ENCODE measurements around the gene PEX19. TPM values are rescaled to one million over a fixed set of nuclear protein-coding genes. Genes with fewer than 3 reads are reported as not detected.

PEX19 gene
- total and polyA plus RNA-seq, 10 of the 15 experiments (the other 5 are each of a cell fraction or from before 2014, with no cell fraction given), result 27.1 to 58.1 (median 39.6) TPM

- TF ChIP-seq ZZZ3 (IDR thresholded peaks at IDR 0.05; ENCODE audit: control insufficient read depth, insufficient read length, low read depth), result no peak
- no peak for TF ChIP-seq RBBP5 (conservative IDR thresholded peaks at IDR 0.05)
- TF ChIP-seq, protein P1, sequence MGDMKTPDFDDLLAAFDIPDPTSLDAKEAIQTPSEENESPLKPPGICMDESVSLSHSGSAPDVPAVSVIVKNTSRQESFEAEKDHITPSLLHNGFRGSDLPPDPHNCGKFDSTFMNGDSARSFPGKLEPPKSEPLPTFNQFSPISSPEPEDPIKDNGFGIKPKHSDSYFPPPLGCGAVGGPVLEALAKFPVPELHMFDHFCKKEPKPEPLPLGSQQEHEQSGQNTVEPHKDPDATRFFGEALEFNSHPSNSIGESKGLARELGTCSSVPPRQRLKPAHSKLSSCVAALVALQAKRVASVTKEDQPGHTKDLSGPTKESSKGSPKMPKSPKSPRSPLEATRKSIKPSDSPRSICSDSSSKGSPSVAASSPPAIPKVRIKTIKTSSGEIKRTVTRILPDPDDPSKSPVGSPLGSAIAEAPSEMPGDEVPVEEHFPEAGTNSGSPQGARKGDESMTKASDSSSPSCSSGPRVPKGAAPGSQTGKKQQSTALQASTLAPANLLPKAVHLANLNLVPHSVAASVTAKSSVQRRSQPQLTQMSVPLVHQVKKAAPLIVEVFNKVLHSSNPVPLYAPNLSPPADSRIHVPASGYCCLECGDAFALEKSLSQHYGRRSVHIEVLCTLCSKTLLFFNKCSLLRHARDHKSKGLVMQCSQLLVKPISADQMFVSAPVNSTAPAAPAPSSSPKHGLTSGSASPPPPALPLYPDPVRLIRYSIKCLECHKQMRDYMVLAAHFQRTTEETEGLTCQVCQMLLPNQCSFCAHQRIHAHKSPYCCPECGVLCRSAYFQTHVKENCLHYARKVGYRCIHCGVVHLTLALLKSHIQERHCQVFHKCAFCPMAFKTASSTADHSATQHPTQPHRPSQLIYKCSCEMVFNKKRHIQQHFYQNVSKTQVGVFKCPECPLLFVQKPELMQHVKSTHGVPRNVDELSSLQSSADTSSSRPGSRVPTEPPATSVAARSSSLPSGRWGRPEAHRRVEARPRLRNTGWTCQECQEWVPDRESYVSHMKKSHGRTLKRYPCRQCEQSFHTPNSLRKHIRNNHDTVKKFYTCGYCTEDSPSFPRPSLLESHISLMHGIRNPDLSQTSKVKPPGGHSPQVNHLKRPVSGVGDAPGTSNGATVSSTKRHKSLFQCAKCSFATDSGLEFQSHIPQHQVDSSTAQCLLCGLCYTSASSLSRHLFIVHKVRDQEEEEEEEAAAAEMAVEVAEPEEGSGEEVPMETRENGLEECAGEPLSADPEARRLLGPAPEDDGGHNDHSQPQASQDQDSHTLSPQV (IDR thresholded peaks at IDR 0.05), result no peak
- TF ChIP-seq ZBTB4 (CRISPR knock-in tag; IDR thresholded peaks at IDR 0.05), result no peak
- peak; percentile 10 to 52; a peak in 1 of 4 replicates for TF ChIP-seq BHLHE40 (IDR thresholded peaks at IDR 0.05; ENCODE audit: borderline replicate concordance in 1 of 2, low read depth in 2 of 2, low read length in 1 of 2)
- peak; percentile 87; the same call in 1 of the 2 replicates for TF ChIP-seq ATF3 (IDR thresholded peaks at IDR 0.05; ENCODE audit: borderline replicate concordance, extremely low read depth, low read depth, low read length)
- no peak for TF ChIP-seq MTA2 (IDR thresholded peaks at IDR 0.05; ENCODE audit: low read depth)
- peak; percentile 68 for TF ChIP-seq ZNF207 (IDR thresholded peaks at IDR 0.05; ENCODE audit: borderline replicate concordance)
- no peak for TF ChIP-seq ETV6 (conservative IDR thresholded peaks at IDR 0.05 in 1 of 2, IDR thresholded peaks at IDR 0.05 in 1 of 2; ENCODE audit: borderline replicate concordance in 1 of 2, low read depth in 1 of 2)
- TF ChIP-seq FOS (IDR thresholded peaks at IDR 0.05; ENCODE audit: borderline replicate concordance, extremely low read depth, insufficient read length), result no peak
- TF ChIP-seq, protein P2, sequence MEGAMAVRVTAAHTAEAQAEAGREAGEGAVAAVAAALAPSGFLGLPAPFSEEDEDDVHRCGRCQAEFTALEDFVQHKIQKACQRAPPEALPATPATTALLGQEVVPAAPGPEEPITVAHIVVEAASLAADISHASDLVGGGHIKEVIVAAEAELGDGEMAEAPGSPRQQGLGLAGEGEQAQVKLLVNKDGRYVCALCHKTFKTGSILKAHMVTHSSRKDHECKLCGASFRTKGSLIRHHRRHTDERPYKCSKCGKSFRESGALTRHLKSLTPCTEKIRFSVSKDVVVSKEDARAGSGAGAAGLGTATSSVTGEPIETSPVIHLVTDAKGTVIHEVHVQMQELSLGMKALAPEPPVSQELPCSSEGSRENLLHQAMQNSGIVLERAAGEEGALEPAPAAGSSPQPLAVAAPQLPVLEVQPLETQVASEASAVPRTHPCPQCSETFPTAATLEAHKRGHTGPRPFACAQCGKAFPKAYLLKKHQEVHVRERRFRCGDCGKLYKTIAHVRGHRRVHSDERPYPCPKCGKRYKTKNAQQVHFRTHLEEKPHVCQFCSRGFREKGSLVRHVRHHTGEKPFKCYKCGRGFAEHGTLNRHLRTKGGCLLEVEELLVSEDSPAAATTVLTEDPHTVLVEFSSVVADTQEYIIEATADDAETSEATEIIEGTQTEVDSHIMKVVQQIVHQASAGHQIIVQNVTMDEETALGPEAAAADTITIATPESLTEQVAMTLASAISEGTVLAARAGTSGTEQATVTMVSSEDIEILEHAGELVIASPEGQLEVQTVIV (IDR thresholded peaks at IDR 0.05; ENCODE audit: borderline replicate concordance, partially characterized antibody), result peak; percentile 99
- TF ChIP-seq PML (IDR thresholded peaks at IDR 0.05; ENCODE audit: low read length), result peak; percentile 84
- no peak for TF ChIP-seq EZH2 (IDR thresholded peaks at IDR 0.05; ENCODE audit: borderline replicate concordance, control insufficient read depth, low read depth, low read length)
- no peak for TF ChIP-seq RELA (IDR thresholded peaks at IDR 0.05; ENCODE audit: borderline replicate concordance, partially characterized antibody)
- TF ChIP-seq TARDBP (IDR thresholded peaks at IDR 0.05; ENCODE audit: borderline replicate concordance), result no peak
- peak; percentile 70; the same call in 1 of the 2 replicates for TF ChIP-seq CREB1 (IDR thresholded peaks at IDR 0.05; ENCODE audit: low read depth)
- TF ChIP-seq POLR2AphosphoS5 (IDR thresholded peaks at IDR 0.05; ENCODE audit: low read length), result peak; percentile 96
- TF ChIP-seq CHD1 (IDR thresholded peaks at IDR 0.05; ENCODE audit: low read depth, low read length), result peak; percentile 92
Observed at GRCh38 chr1:160261893-160262794, 22.8 kb downstream of the PEX19 start, which contains the start of gene DCAF8 (continued).
